ENCODE results near the gene MAD1L1. TPM values are rescaled to one million over a fixed set of nuclear protein-coding genes. Genes with fewer than 3 reads are reported as not detected.
"Not testable (repeated sequence)": the region's sequence is repeated elsewhere in the genome, so short reads cannot be mapped to it uniquely, and the experiment has no call there.

The MAD1L1 gene
- total and polyA plus RNA-seq, 4 donors = 29.3 to 44.1 (median 35.8) TPM

- Histone ChIP-seq H3K27me3 (ENCODE audit: control insufficient read depth, insufficient read depth, low read length) (no peaks in the 10 kb centered on the region), H3K27ac (ENCODE audit: low read depth, low read length) (peak overlapping the region; percentile 73), H3K4me1 (ENCODE audit: control insufficient read depth, insufficient read depth, low read length) (peaks cover 28% of the 10 kb centered on the region), H3K4me3 (ENCODE audit: low read depth, low read length) (no peak overlapping the region), H3K9me3 (ENCODE audit: control insufficient read depth, insufficient read depth, low read length) (no peaks in the 10 kb centered on the region), H3K36me3 (ENCODE audit: control insufficient read depth, insufficient read depth, low read length) (peaks cover 43% of the 10 kb centered on the region)
- 86% methylated on average over 28 of the region's 28 CpGs for WGBS (ENCODE audit: insufficient coverage)
- no peak for DNase-seq (ENCODE audit: low read depth in 4 of 6, low spot score in 6 of 6)
Observed at GRCh38 chr7:2165610-2166594, 66.8 kb downstream of the MAD1L1 start.

- WGBS (ENCODE audit: insufficient coverage) = 88% methylated on average over 5 of the region's 10 CpGs
- peaks cover 37% of the 10 kb centered on the region for H3K36me3 ChIP-seq (ENCODE audit: control insufficient read depth, insufficient read depth, low read length)
- DNase-seq (ENCODE audit: low read depth in 4 of 6, low spot score in 6 of 6) = no peak
- no peaks in the 10 kb centered on the region for H3K9me3 ChIP-seq (ENCODE audit: control insufficient read depth, insufficient read depth, low read length)
- no peak overlapping the region for H3K27ac ChIP-seq (ENCODE audit: low read depth, low read length)
- peaks cover 28% of the 10 kb centered on the region for H3K4me1 ChIP-seq (ENCODE audit: control insufficient read depth, insufficient read depth, low read length)
- H3K4me3 ChIP-seq (ENCODE audit: low read depth, low read length) = no peak overlapping the region
- H3K27me3 ChIP-seq (ENCODE audit: control insufficient read depth, insufficient read depth, low read length) = no peaks in the 10 kb centered on the region
Observed at GRCh38 chr7:2165239-2165609, 67.5 kb downstream of the MAD1L1 start.

GRCh38 chr7:2164646-2165045 lies 68.1 kb downstream of the MAD1L1 start:
- peaks cover 30% of the 10 kb centered on the region for H3K4me1 ChIP-seq (ENCODE audit: control insufficient read depth, insufficient read depth, low read length)
- peaks cover 31% of the 10 kb centered on the region for H3K36me3 ChIP-seq (ENCODE audit: control insufficient read depth, insufficient read depth, low read length)
- 92% methylated on average over 5 of the region's 5 CpGs for WGBS (ENCODE audit: insufficient coverage)
- no peak overlapping the region for H3K4me3 ChIP-seq (ENCODE audit: low read depth, low read length)
- DNase-seq (ENCODE audit: low read depth in 4 of 6, low spot score in 6 of 6) = no peak
- H3K9me3 ChIP-seq (ENCODE audit: control insufficient read depth, insufficient read depth, low read length) = no peaks in the 10 kb centered on the region
- H3K27me3 ChIP-seq (ENCODE audit: control insufficient read depth, insufficient read depth, low read length) = no peaks in the 10 kb centered on the region
- H3K27ac ChIP-seq (ENCODE audit: low read depth, low read length) = no peak overlapping the region

GRCh38 chr7:2163600-2164555 lies 68.9 kb downstream of the MAD1L1 start:
- peaks cover 36% of the 10 kb centered on the region for H3K4me1 ChIP-seq (ENCODE audit: control insufficient read depth, insufficient read depth, low read length)
- peaks cover 31% of the 10 kb centered on the region for H3K36me3 ChIP-seq (ENCODE audit: control insufficient read depth, insufficient read depth, low read length)
- no peak overlapping the region for H3K4me3 ChIP-seq (ENCODE audit: low read depth, low read length)
- peak in 2 of 6 donors; percentile 52 to 68 for DNase-seq (ENCODE audit: low read depth in 4 of 6, low spot score in 6 of 6)
- H3K27ac ChIP-seq (ENCODE audit: low read depth, low read length) = no peak overlapping the region
- no peaks in the 10 kb centered on the region for H3K9me3 ChIP-seq (ENCODE audit: control insufficient read depth, insufficient read depth, low read length)
- H3K27me3 ChIP-seq (ENCODE audit: control insufficient read depth, insufficient read depth, low read length) = no peaks in the 10 kb centered on the region
- 66% methylated on average over 14 of the region's 22 CpGs for WGBS (ENCODE audit: insufficient coverage)

- DNase-seq (ENCODE audit: low read depth in 4 of 6, low spot score in 6 of 6) = peak in 1 of 6 donors; percentile 37
- no peaks in the 10 kb centered on the region for H3K9me3 ChIP-seq (ENCODE audit: control insufficient read depth, insufficient read depth, low read length)
- peaks cover 45% of the 10 kb centered on the region for H3K4me1 ChIP-seq (ENCODE audit: control insufficient read depth, insufficient read depth, low read length)
- WGBS (ENCODE audit: insufficient coverage) = 83% methylated on average over 3 of the region's 4 CpGs
- peaks cover 25% of the 10 kb centered on the region for H3K36me3 ChIP-seq (ENCODE audit: control insufficient read depth, insufficient read depth, low read length)
- no peak overlapping the region for H3K27ac ChIP-seq (ENCODE audit: low read depth, low read length)
- H3K27me3 ChIP-seq (ENCODE audit: control insufficient read depth, insufficient read depth, low read length) = no peaks in the 10 kb centered on the region
- H3K4me3 ChIP-seq (ENCODE audit: low read depth, low read length) = no peak overlapping the region
Observed at GRCh38 chr7:2162959-2163358, 69.8 kb downstream of the MAD1L1 start.

- H3K27me3 ChIP-seq (ENCODE audit: control insufficient read depth, insufficient read depth, low read length); DNase-seq (ENCODE audit: low read depth in 4 of 6, low spot score in 6 of 6); H3K4me3 ChIP-seq (ENCODE audit: low read depth, low read length); H3K9me3 ChIP-seq (ENCODE audit: control insufficient read depth, insufficient read depth, low read length); H3K27ac ChIP-seq (ENCODE audit: low read depth, low read length): not testable (repeated sequence)
- Histone ChIP-seq H3K36me3 (ENCODE audit: control insufficient read depth, insufficient read depth, low read length) (peaks cover 25% of the 10 kb centered on the region), H3K4me1 (ENCODE audit: control insufficient read depth, insufficient read depth, low read length) (peaks cover 52% of the 10 kb centered on the region)
- no CpG with 5 or more reads among the region's 17 CpGs for WGBS (ENCODE audit: insufficient coverage)
Observed at GRCh38 chr7:2162004-2162902, 70.5 kb downstream of the MAD1L1 start.

- Histone ChIP-seq H3K27ac (ENCODE audit: low read depth, low read length) (peak overlapping the region; percentile 85), H3K9me3 (ENCODE audit: control insufficient read depth, insufficient read depth, low read length) (no peaks in the 10 kb centered on the region), H3K27me3 (ENCODE audit: control insufficient read depth, insufficient read depth, low read length) (no peaks in the 10 kb centered on the region), H3K36me3 (ENCODE audit: control insufficient read depth, insufficient read depth, low read length) (peaks cover 13% of the 10 kb centered on the region), H3K4me3 (ENCODE audit: low read depth, low read length) (no peak overlapping the region), H3K4me1 (ENCODE audit: control insufficient read depth, insufficient read depth, low read length) (peaks cover 49% of the 10 kb centered on the region)
- DNase-seq (ENCODE audit: low read depth in 4 of 6, low spot score in 6 of 6) = no peak
- 91% methylated on average over 7 of the region's 8 CpGs for WGBS (ENCODE audit: insufficient coverage)
Observed at GRCh38 chr7:2159176-2159520, 73.6 kb downstream of the MAD1L1 start.

- Histone ChIP-seq H3K36me3 (ENCODE audit: control insufficient read depth, insufficient read depth, low read length) (peaks cover 13% of the 10 kb centered on the region), H3K4me1 (ENCODE audit: control insufficient read depth, insufficient read depth, low read length) (peaks cover 45% of the 10 kb centered on the region), H3K27ac (ENCODE audit: low read depth, low read length) (peak overlapping the region; percentile 85)
Observed at GRCh38 chr7:2158331-2159175, 74.2 kb downstream of the MAD1L1 start.

More at GRCh38 chr7:2158331-2159175, 74.2 kb downstream of the MAD1L1 start:
- no peak for DNase-seq (ENCODE audit: low read depth in 4 of 6, low spot score in 6 of 6)
- 72% methylated on average over 10 of the region's 13 CpGs for WGBS (ENCODE audit: insufficient coverage)
- H3K4me3 ChIP-seq (ENCODE audit: low read depth, low read length) = no peak overlapping the region
- no peaks in the 10 kb centered on the region for H3K27me3 ChIP-seq (ENCODE audit: control insufficient read depth, insufficient read depth, low read length)
- H3K9me3 ChIP-seq (ENCODE audit: control insufficient read depth, insufficient read depth, low read length) = no peaks in the 10 kb centered on the region

All from spinal cord (tissue), 10 donors.